GM12875 (cell line): ENCODE results near the gene TNKS1BP1.

ENCODE experiments used
- H3K4me3 ChIP-seq: one replicate; pipeline ENCODE4 v1.5.1; 2011; ENCODE audit warnings: low read depth, low read length, control low read depth
- TF ChIP-seq, protein P1 (sequence below): IDR thresholded peaks from 2 replicates; pipeline ENCODE4 v1.5.1; 2011; ENCODE audit warnings: low read depth, mild to moderate bottlenecking, control low read depth, inconsistent platforms, low read length, moderate library complexity, borderline replicate concordance; ENCODE audit not compliant: insufficient read depth

The TNKS1BP1 gene

DNA sequence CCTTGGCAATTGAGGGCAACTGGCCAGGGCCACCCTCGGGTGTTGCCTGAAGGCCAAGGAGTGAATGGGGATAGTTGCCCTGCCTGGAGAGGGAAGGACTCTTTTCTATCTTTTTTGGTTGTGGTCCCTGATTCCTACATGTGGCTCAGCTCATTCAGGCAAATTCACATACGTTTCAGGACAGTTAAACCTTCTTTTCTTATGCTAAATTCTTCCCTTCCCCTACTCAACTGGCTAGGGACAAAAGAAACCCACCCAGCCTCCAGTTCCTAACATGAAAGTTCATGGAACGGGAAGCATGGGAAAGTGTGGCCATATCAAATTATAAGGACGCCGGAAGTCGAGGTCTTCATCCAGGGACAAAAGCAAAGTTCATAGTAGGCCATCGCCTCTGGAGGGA lies 61.4 kb downstream of the TNKS1BP1 start:
- H3K4me3 ChIP-seq, result no peak overlapping the region
- TF ChIP-seq, protein P1, sequence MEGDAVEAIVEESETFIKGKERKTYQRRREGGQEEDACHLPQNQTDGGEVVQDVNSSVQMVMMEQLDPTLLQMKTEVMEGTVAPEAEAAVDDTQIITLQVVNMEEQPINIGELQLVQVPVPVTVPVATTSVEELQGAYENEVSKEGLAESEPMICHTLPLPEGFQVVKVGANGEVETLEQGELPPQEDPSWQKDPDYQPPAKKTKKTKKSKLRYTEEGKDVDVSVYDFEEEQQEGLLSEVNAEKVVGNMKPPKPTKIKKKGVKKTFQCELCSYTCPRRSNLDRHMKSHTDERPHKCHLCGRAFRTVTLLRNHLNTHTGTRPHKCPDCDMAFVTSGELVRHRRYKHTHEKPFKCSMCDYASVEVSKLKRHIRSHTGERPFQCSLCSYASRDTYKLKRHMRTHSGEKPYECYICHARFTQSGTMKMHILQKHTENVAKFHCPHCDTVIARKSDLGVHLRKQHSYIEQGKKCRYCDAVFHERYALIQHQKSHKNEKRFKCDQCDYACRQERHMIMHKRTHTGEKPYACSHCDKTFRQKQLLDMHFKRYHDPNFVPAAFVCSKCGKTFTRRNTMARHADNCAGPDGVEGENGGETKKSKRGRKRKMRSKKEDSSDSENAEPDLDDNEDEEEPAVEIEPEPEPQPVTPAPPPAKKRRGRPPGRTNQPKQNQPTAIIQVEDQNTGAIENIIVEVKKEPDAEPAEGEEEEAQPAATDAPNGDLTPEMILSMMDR, result no peak

DNA sequence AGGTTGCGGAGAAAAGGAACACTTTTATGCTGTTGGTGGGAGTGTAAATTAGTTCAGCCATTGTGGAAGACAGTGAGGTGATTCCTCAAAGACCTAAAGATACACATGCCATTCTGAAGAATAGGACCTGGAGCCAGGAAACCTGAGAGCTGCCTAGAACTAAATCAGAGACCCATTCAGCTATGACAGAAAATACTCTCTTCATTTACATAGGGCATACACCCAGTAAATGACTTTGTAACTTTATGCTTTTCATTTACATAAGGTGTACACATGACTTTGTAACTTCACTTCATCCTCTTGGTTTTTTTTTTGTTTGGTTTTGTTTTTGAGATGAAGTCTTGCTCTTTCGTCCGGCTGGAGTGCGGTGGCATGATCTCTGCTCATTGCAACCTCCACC lies 62.6 kb downstream of the TNKS1BP1 start:
- TF ChIP-seq, protein P1, result no peak

DNA sequence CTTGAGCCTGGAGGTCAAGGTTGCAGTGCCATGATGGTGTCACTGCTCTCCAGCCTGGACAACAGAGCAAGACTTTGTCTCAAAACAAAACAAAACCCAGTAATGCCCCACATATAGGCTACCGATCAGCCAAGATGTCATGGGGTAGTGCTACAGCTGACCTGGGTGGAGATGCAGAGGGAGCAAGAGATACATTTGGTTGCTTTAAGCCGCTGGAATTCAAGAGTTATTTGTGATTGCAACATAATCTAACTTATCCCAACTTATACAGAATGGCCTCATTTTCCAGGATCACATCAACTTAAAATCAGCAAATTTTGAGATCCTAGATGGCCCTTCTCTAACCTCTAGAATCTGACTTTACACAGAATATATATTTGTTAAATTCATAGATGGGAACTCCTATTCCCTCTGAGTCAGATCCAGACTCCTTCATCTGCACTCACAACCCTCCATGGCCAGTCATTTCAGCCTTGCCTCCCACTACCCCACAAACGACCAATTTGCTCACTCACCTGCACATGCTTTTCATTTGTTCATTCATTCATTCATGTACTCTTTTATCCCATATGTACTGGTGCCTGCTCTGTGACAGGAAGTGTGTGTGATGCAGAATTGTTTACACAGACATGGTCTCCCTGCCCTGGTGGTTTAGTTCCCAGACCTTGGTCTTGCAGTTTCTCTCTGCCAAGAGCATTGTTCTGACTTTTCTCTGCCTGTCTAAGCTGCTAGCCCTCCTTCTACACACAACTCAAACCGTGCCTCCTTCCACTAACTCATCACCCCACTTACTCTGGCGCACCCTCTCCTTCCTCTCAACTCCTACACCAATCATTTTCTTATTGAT lies 63.6 kb downstream of the TNKS1BP1 start:
- H3K4me3 ChIP-seq, result no peak overlapping the region
- TF ChIP-seq, protein P1, result no peak

More for the DNA sequence above, 62.6 kb downstream of the TNKS1BP1 start:
- H3K4me3 ChIP-seq, result no peak overlapping the region

DNA sequence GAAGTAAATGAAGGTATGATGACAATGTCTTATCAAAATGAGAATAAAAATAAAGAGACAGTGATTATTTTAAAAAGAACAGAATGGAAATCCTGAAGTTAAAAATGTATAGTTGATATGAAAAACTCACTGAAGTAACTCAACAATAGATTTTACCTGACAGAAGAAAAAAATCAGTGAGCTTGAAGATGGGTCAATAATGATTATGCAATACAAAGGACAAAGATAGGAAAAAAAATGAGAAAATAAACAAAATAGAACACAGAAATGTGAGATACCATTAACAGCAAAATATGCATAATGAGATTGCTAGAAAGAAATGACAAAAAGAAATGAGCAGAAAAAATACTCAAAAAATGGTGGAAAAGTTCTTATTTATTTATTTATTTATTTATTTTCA lies 68.6 kb downstream of the TNKS1BP1 start:
- TF ChIP-seq, protein P1, result no peak
- H3K4me3 ChIP-seq, result no peak overlapping the region

DNA sequence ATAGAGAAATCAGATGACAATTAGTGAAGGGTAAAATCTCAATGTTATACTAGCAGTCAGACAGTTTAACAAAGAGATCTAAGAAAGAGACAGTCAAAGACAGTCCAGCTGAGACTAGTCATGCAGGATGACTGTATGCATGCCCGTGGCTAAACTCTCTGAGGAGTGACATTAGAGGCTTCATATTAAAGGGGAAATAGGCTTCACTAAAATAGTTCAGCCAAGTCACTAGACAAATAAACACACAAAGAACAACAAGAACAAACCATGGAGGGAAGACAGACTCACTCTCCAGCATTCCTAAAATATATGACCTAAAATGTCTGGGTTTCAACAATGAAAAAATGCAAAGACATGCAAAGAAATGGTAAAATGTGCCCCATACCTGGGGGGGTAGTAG lies 69.1 kb downstream of the TNKS1BP1 start:
- no peak overlapping the region for H3K4me3 ChIP-seq
- TF ChIP-seq, protein P1, result no peak

DNA sequence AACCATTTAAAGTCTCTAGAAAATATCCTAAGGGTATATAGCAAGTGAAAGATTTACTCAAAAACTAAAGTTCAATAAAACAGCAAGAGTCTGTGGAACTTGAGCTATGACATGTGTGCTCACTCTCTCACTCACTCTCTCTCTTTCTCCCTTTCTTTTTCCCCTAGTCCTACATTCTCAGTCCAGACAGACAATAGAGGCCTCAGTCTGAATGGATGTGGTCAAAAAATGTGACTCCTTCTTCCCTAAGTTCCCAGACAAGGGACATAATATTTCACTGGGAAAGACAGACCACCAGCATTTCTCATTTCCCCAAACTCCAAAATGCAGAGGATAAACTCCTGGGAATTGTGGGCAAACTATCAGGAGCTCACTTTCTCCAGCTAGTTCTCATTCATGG lies 70.1 kb downstream of the TNKS1BP1 start:
- TF ChIP-seq, protein P1, result no peak
- H3K4me3 ChIP-seq, result no peak overlapping the region

DNA sequence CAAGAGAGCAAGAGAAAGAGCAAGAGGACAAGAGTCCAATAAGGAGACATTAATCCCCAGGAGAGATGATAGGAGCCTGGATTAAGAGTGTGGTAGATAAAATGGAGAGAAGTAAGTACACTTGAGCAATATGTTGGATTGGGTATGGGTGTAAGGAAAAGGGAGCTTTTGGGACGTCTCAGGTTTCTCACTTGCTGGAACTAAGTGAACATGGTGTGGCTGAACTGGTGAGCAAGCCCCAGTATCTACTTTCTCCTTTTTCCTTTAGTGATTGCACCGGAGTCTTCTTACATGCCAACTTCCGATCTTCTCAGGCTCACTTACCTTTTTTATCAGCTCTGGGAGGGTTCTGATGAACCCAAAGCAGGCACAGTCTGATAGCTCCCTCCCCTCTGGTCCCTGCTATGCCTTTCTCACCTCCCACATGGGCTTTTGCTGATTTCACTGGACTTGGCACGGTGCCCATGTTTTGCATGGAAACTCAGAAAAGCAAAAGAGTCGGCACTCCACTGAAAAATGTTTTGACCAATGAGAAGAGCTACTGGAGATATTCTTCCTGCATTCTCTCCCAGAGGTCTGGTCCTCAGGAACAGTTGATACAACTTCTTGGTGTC lies 73.2 kb downstream of the TNKS1BP1 start:
- H3K4me3 ChIP-seq, result no peak overlapping the region
- TF ChIP-seq, protein P1, result no peak
